ENCODE measurements around the gene ATP8B4.

GRCh38 chr15:50168379-50168778 lies 49.3 kb upstream of the ATP8B4 start:
- TF ChIP-seq, protein P1, sequence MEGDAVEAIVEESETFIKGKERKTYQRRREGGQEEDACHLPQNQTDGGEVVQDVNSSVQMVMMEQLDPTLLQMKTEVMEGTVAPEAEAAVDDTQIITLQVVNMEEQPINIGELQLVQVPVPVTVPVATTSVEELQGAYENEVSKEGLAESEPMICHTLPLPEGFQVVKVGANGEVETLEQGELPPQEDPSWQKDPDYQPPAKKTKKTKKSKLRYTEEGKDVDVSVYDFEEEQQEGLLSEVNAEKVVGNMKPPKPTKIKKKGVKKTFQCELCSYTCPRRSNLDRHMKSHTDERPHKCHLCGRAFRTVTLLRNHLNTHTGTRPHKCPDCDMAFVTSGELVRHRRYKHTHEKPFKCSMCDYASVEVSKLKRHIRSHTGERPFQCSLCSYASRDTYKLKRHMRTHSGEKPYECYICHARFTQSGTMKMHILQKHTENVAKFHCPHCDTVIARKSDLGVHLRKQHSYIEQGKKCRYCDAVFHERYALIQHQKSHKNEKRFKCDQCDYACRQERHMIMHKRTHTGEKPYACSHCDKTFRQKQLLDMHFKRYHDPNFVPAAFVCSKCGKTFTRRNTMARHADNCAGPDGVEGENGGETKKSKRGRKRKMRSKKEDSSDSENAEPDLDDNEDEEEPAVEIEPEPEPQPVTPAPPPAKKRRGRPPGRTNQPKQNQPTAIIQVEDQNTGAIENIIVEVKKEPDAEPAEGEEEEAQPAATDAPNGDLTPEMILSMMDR (IDR thresholded peaks at IDR 0.05; ENCODE audit: low read depth, low read length): no peak
- no peak for TF ChIP-seq POLR2A (IDR thresholded peaks at IDR 0.05; ENCODE audit: extremely low read depth, insufficient read length)
- TF ChIP-seq MAX (IDR thresholded peaks at IDR 0.05; ENCODE audit: low read depth, low read length): no peak

Measured in NB4 (cell line).